HG03280 (cell line): ENCODE measurements around the gene DPCD.
"Not testable (repeated sequence)": the region's sequence is repeated elsewhere in the genome, so short reads cannot be mapped to it uniquely, and the experiment has no call there.

Experiments used
- ATAC-seq: cut with Tn5 transposase; IDR thresholded peaks from one replicate; pipeline ENCODE4 v1.9.1; 2021; ENCODE audit warnings: mild to moderate bottlenecking, moderate library complexity; ENCODE audit not compliant: unreplicated experiment

DPCD gene

DNA sequence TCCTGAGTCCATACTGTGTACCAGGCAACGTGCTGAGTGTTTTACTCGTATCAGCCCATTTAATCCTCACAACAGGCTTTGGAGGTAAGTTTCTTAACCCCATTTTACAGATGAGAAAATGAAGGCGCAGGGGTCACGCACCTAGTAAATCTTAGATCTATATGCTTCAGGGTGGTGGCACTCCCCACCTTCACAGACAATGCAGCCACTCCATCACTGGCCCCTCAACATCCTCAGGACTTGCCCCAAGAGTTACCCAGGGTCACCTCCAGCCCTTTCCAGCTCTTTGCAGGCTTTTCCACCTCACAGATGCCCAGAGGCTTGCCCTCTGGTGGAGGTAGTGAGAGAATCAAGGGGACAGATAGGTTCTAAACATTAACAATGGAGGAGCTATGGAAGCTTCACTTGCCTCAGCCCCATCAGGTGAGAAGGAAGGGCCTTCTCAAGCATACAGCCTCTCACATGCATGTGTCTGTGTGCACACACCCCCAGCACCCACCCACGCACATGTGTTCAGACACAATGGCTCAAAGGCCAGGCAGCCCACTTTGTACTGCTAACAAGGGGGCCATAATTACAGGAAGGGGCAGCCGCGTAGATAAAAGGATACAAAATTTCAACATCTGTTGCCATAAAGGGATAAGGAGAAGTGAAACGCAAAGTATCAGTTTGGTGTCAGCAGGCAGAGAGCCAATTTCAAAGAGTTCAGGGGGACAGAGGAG is 29.1 kb downstream of the DPCD start:
- ATAC-seq: no peak

DNA sequence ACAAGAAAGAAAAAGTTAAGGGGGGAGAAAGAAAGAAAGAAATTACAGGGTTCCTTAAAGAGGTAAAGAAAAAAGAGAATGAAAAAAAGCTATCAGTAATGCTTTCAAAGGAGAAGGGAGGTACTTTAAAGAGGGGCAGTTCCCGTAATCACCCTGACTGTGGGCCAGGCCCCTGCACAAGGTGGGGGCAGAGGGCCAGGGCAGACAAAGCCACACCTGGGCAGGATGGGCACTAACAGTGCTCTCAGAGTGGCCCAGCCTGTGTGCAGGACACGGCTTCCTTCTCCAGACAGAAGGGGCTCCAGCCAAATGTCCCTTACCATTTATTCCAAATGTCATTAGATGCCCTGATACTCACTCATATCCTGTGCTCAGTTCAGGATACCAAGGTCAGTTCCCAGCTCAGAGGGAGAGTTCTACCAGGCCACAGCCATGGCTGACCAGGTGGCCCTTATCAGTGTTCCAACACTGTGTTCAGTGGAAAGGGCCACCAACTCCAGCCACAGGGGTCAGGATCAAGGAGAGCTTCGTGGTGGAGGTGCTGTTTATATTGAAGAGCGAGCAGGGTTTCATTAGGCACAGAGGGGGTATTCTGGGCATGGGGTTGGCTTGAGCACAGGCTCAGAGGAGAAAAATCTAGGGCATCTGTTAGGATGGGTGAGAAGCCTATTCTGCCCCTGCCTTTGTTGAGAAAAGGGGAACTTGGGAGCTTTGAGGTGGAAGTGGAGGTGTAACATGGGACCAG is 29.9 kb downstream of the DPCD start:
- no peak for ATAC-seq

DNA sequence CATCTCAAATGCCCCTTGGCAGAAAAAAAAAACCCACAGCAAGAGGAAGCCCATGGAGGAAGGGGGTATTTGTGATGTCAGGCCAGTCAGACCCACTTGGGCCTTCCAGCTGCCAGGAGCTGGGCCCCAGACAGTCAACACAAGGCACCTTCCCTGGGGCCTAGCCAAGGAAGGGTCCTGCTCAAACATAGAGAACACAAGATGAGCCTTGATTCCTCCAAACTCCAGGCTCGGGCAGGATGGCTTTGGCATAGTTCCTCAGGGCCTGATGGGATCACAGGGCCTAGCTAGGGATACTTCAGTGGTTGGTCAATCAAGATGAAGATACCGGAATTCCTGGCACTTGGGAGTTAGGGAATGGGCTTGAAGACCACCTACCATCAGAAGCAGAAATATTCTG is 30.8 kb downstream of the DPCD start:
- ATAC-seq: no peak

DNA sequence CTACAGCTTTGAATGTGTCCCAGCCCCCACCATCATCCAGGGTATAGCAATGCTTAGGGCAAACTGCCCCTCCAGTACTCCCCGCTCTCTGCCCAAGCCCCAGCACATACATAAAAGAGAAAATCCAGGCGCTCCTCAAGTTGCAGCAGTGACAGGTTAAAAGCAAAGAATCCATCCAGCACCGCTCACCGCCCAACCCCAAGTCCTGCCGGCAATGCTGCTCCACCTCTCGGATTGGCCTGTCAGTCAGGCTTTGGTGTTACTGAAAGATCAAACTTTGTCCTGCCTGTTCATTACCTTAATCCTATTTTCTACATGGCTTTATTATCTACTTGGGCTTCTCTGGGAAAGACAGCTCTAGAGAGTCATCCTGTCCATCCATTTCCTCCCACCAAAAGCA is 31.9 kb downstream of the DPCD start:
- no peak for ATAC-seq

DNA sequence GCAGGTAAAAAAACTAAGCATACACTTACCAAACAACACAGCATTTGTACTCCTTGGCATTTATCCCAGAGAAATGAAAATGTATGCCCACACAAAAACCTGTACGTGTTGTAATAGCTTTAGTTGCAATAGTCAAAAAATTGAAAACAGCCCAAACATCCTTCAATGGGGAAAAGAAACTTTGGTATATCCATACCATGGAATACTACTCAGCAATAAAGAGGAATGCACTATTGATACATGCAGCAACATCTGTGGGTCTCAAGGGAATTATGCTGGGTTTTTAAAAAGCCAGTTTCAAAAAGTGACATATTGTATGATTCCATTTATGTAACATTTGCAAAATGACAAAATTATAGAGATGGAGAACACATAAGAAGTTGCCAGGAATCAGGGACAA is 35.4 kb downstream of the DPCD start:
- ATAC-seq: no peak

DNA sequence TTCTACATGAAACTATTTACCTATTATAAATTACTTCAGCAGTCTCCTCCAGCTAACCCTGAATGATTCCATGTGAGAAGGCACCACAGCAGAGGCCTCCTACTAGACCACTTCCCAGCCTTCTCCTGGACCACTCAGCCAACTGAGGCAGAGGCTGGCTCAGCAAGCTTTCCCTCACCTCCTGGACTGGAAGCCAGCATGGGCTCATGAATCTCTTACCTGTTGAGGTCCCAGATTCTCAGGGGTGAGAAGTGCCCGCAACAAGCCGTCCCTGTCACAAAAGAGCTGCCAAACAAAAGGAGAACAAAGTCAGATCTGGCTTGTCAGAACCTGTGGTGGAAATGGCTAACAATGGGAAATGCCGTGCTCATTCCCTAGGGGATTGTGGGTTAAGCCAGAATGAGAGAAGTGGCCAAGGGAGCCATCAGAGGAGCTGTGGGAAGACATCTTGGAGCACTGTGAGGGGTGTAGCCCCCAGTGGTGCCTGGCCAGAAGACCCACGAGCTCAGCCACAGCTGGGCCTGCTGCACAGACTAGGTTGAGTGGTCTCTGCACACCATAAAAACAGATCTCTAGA is 36.5 kb downstream of the DPCD start:
- no peak for ATAC-seq

DNA sequence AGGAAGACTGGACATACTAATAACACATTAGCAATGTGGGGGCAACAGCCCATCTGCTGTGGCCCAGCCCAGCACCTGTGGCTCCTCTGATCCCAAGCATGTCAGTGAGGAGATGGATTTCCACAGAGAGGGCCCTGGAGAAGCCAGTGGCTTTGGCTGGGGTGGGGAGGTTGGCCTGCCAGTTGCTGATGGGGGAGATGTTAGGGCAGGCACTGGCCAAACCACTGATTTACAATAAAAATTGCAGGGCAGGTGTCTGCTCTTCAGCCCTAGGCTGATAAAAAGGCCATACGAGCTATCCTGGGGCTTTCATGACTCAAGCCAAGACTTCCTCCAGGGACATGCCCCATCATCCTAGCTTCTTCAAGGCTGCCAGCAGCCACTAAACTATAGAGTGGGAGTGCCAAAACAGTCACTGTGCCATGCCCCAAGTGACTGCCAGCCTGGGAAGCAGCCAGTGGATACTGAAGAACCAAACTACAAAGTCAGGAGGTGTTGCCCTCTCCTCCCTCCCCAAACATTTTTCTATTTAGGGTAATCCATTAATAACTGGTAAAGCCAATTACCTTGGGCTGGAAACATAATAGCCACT is 37.8 kb downstream of the DPCD start:
- no peak for ATAC-seq

DNA sequence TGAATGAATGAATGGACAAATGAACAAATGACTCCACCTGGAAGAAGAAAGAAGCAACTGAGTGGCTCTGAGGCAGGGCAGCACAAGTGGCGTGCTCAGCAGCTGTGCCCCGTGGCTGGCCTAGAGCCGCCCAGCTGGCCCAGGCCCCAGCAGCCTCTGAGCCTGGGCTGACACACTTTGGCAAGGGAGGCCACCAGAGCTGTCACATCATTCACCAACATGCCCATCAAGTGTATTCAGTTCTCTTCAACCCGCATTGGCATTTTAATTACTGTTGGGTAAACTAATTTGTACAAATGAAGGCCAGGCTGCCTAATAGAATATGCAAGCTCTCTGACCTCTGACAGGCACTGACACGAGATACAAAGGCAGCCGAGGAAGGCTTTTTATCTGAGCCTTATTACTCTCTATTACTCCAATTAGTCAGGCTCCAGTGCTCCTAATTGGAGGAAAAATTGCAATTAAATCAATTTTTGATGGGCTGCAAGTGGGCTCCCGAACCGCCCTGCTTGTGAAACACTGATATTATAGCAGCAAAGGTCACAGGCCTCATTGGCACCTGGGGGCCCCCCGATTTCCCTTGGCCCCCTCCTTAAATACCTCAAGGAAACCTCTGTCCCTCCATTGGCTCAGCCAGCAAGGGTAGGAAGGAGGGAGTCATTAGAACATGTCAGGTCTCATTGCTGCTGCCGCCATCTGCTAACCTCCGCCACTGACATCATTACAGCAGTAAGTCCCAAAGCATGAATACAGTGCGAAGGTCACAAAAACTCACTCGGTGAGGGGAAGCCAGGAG is 41.9 kb downstream of the DPCD start:
- no peak for ATAC-seq

DNA sequence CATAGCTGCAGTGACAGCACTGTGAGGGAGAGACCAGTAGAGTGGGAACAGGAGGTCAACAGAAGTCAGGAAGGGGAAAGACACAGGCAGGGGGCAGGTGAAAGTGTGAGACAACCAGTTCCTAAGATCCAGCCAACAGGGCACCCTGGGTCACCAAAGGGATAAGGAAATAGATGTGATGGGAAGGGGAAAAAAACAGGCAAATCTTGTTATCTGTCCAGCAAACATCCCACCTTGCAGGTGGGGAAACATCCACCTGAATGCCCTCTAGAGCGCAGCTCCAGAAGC is 42.5 kb downstream of the DPCD start:
- no peak for ATAC-seq

DNA sequence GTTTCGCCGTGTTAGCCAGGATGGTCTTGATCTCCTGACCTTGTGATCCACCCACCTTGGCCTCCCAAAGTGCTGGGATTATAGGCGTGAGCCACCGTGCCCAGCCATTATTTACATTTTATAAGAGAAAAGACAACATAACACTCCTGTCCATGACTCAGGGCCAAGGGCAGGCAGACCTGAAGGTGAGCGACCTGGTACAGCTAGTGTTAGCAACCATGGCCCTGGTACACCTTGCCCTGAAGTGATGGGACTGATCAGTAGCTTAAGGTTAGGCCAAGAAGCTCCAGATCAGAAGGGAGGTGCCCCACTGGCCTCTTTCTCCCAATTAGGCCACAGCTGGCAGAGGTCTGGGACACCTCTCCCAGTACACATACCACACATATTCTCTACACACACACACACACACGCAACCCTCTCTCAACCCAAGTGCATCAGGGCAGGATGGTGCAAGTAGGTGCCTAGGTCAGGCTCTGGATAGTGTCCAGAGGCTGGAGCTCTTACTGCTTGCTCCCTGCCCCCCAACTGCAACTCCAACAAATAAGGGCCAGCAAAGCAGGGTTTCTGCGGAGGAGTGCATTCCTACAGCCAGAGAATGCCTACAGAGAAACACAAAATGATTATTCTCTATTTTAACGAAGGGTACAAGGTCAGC is 43.8 kb downstream of the DPCD start:
- ATAC-seq: no peak

DNA sequence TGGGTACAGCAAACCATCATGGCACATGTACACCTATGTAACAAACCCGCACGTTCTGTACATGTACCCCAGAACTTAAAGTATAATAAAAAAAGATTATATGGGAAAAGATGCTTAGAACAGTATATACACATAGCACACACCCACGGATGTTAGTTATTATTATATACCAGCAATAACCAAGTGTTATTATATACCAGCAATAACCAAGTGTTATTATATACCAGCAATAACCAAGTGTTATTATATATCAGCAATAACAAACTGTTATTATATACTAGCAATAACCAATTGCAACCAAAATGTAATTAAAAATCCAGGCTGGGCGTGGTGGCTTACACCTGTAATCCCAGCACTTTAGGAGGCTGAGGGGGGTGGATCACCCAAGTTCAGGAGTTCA is 45.4 kb downstream of the DPCD start:
- not testable (repeated sequence) for ATAC-seq

DNA sequence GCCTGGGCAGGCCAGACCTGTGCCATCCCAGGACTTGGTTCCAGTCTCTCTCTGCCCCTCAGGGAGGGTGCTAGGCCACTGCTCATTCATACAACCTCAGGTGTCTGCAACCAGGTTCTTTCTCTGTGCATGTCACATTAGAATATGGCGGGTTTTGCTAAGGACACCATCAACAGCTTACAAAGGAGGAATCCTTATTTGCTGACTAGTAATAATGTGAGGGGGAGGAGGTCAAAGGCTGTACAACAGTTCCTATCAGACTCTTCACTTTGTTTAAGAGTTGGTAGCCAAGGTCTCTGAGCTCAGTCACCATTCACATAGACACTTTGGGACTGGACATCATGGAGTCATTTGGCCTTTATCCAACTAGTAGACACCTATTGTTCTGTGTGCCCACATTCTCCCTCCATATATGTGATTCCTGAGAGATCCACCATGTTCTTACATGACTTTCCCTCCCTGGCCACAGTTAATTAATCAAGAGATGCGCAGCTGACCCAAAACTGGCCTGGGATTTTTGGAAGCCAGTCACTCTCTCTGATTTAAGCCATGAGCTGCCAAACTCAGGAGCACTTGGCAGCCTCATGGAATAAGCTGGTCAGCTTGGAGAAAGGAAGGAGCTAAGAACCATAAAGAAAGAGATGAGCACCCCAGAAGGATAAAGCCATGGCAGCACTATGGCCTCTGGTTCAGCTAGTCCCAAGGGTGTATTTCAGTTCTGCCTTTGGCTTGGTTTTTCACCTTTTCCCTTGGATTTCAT is 51.2 kb downstream of the DPCD start:
- no peak for ATAC-seq

DNA sequence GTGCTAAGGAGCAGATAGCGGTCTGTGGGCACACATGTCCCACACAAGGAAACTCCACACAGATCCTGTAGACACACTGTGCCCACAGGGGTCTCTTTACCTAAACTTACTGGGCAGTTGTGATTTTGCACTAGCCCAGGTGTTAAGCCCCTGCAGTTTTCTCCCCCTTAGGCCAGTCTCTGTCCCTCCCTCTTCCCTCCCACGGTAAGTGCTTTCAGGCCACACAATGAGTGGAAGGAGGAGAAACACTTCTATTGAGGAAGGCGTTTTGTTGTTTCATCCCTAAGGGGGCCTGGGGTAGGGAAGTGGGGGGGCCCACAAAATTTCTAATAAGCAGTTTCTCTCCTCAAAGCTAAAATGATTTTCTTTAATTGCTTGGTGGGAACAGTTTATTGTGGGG is 55.4 kb downstream of the DPCD start:
- no peak for ATAC-seq

DNA sequence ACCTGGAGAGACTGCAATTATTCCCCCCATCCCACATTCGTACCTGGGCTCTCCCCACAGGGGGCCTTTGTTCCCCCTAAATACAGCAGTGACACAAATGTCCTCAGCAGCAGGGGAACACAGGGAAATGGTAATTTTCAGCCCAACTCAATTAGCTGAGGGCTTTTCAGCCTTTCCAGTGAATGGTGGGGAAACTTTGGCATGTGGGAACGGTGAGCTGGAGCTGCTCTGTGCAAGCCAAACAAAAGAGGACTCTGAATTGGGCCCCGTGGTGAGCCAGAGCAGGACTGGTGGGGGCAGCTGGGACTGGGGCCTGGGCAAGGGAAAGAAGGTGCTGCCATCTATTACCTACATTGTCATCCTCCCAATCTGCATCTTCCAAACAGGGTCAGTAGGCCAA is 55.9 kb downstream of the DPCD start:
- ATAC-seq: no peak

DNA sequence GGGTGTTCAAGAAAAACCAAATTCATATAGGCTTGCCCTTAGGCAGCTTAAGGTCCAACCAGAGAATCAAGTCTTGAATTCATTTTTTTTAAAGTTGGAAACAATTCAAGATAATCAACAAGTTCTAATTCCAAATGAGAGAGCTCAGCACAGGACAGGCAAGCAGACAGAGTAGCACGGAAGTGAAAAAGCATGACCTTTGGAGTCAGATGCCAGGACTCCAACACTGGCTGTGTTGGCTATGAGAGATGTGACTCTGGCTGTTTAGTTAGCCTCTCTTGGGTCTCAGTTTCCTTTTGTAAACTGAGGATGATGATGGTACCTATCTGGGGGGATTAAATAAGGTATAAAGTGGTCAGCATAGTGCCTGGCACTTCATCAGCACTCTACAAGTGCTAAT is 57.5 kb downstream of the DPCD start:
- no peak for ATAC-seq

DNA sequence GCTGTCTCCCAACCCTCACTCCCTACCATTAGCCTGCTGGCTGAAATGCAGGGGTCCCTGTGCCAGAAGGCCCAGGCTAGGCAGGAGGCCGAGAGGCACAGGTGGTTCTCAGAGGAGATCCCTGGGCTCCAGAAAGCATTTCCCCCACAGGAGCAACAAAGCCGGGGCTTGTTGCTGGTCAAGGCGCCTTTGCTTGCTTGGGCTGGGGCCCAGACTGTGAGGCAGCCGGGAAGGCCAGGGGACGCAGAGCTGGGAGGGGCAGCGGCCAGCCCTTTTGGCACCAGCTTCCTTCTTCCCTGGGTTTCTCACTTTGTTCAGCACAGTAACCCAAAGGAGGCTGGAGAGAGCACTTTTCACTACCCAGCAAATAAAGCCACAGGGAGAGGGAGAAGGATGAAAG is 58.2 kb downstream of the DPCD start:
- ATAC-seq: no peak

DNA sequence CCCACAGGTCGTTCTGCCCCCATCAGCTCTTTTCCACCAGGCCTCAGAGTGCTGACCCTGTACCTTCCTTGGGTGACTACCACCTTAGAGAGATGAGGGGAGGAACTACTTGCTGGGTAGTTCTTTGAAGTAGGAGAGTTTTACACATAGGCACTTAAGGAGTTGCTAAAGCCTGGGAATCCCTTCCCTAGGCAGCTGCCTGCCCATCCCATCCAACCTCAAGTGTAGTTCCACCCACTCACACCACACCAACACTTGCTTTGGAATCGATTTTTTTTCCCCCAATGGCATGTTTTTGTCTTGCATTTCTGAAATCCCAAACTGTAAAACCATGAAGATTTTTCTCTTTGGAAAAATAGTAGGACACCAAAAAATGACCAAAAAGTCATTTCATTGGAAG is 59.1 kb downstream of the DPCD start:
- no peak for ATAC-seq

DNA sequence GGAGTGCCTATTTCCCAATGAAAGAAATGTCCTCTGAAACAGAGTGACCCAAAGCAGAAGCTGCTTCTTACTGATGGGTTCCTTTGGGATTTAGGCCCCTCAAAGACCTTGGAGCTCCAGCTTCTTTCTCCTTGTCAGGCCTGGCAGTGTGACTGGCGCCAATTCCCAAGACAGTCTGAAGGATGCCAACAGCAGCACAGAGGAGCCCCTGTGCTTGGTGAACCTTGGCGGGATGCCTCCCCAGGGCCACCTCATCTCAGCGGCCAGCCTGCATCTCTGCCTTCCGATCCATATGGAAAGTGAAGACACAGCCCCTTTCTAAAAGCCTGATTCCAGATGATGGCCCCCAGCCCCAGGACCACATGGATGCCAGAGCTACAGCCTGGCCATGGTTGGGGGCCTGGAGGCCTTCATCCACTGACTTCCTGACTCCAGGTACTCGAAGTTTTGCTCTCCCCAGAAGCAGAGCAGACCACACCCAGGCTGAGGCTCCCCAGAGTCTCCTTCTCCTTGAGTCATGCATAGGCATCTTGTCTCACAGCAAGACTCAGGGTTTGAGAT is 61.5 kb downstream of the DPCD start:
- ATAC-seq: no peak

DNA sequence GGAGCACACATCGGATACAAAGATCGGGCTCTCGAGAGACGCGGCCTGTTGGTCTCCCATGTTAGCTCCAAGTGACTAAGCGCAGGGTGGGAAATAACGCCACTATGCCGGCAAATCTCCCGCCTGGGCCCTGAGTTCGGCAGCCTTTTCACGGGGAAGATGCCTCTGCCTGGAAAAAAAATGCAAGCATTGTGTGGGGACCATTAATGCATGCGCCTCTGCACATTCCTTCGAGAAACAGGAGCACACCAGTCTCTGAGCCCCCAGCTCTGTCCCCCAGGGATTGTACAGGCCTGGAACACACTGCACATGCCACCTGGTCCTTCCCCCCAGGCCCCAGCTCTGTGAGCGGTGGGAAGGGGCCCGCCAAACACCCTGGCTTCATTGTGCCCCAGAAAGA is 62.7 kb downstream of the DPCD start:
- ATAC-seq: no peak

DNA sequence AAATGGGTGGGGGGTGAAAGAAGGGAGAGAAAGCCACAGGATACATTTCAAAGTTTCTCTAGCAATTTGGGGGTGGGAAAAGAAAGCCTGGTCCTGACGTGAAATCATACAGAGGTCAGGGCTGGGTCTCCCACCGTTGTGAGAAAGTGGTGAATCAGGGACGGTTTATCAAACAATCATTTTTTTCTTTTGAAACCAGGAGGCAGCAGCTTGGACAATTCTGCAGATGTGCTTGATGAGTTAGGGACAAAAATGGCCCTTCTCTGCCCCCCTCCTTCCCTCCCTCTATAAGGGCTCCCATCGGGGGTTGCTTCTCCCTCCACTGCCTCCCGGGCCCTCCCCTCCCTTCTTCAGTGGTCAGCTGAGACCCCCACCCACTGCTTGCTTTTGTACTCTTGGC is 63.2 kb downstream of the DPCD start:
- no peak for ATAC-seq
